Neural progenitor cell (in vitro differentiated cells): ENCODE data around the gene RAD23B. TPM values are rescaled to one million over a fixed set of nuclear protein-coding genes. Genes with fewer than 3 reads are reported as not detected.

Experiments used
- DNase-seq: peaks from one replicate; pipeline ENCODE4 v3.0.0-alpha.2; 2016; ENCODE audit warnings: low spot score
- H2AFZ ChIP-seq: fragments of 200-600 bp; sonication (generic); replicated peaks from 2 replicates; pipeline ENCODE4 v1.6.1; 2016; ENCODE audit warnings: antibody characterized with exemption
- H3F3A ChIP-seq: fragments of 200-600 bp; sonication (generic); 2 replicates; pipeline ENCODE4 v1.6.1; 2016; ENCODE audit warnings: antibody characterized with exemption, low read depth
- H3K27ac ChIP-seq: fragments of 200-600 bp; sonication (generic); 2 replicates; pipeline ENCODE4 v1.5.1; 2016; ENCODE audit warnings: mild to moderate bottlenecking
- H3K27me3 ChIP-seq: fragments of 200-600 bp; sonication (generic); 2 replicates; pipeline ENCODE4 v1.6.1; 2016; ENCODE audit warnings: mild to moderate bottlenecking, moderate library complexity
- H3K36me3 ChIP-seq: fragments of 200-600 bp; sonication (generic); 2 replicates; pipeline ENCODE4 v1.5.1; 2016
- H3K4me1 ChIP-seq: fragments of 200-600 bp; sonication (generic); 2 replicates; pipeline ENCODE4 v1.6.1; 2016; ENCODE audit warnings: mixed run types
- H3K4me2 ChIP-seq: fragments of 200-600 bp; sonication (generic); 2 replicates; pipeline ENCODE4 v1.6.1; 2016
- H3K4me3 ChIP-seq: fragments of 200-600 bp; sonication (generic); 2 replicates; pipeline ENCODE4 v1.5.1; 2016
- H3K79me2 ChIP-seq: fragments of 200-600 bp; sonication (generic); 2 replicates; pipeline ENCODE4 v1.6.1; 2016; ENCODE audit warnings: low read depth
- H3K9ac ChIP-seq: fragments of 200-600 bp; sonication (generic); 2 replicates; pipeline ENCODE4 v1.6.1; 2016
- H3K9me3 ChIP-seq: fragments of 200-600 bp; sonication (generic); 2 replicates; pipeline ENCODE4 v1.5.1; 2016; ENCODE audit warnings: low read depth
- H4K20me1 ChIP-seq: fragments of 200-600 bp; sonication (generic); 2 replicates; pipeline ENCODE4 v1.6.1; 2016; ENCODE audit warnings: low read depth
- H3K27ac Mint-ChIP-seq: 3 replicates; pipeline ENCODE4 v1.8.0; 2021; ENCODE audit warnings: mixed read lengths
- H3K27me3 Mint-ChIP-seq: 2 replicates; pipeline ENCODE4 v1.8.0; 2022; ENCODE audit warnings: low read depth, mild to moderate bottlenecking, inconsistent platforms, moderate library complexity, mixed read lengths; ENCODE audit not compliant: insufficient read depth
- H3K36me3 Mint-ChIP-seq: 3 replicates; pipeline ENCODE4 v1.8.0; 2021; ENCODE audit warnings: mixed read lengths
- H3K4me1 Mint-ChIP-seq: 3 replicates; pipeline ENCODE4 v1.8.0; 2021; ENCODE audit warnings: mixed read lengths
- H3K4me3 Mint-ChIP-seq: 3 replicates; pipeline ENCODE4 v1.8.0; 2021; ENCODE audit warnings: mild to moderate bottlenecking, moderate library complexity, mixed read lengths
- H3K9me3 Mint-ChIP-seq: 3 replicates; pipeline ENCODE4 v1.8.0; 2020; ENCODE audit warnings: mixed read lengths
- EZH2 ChIP-seq: fragments of 200-600 bp; sonication (generic); IDR thresholded peaks from 2 replicates; pipeline ENCODE4 v1.6.1; 2017; ENCODE audit warnings: antibody characterized with exemption, mild to moderate bottlenecking, moderate library complexity
- EZH2phosphoT487 ChIP-seq: fragments of 200-600 bp; sonication (generic); IDR thresholded peaks from 2 replicates; pipeline ENCODE4 v1.6.1; 2017; ENCODE audit warnings: antibody characterized with exemption
- total RNA-seq: library from RNA; depleted of rRNA; stranded (reverse); fragments of >200 nt; gene quantifications from 2 replicates; pipeline ENCODE4 v1.2.3, GENCODE V29; 2015; ENCODE audit warnings: low replicate concordance
- TF ChIP-seq, protein P1 (sequence below): fragments of 200-600 bp; sonication (generic); IDR thresholded peaks from 2 replicates; pipeline ENCODE4 v1.5.1; 2017; ENCODE audit warnings: antibody characterized with exemption, mild to moderate bottlenecking

Gene RAD23B
- total RNA-seq, 1 donor from 2014 or later = 178 TPM

DNA sequence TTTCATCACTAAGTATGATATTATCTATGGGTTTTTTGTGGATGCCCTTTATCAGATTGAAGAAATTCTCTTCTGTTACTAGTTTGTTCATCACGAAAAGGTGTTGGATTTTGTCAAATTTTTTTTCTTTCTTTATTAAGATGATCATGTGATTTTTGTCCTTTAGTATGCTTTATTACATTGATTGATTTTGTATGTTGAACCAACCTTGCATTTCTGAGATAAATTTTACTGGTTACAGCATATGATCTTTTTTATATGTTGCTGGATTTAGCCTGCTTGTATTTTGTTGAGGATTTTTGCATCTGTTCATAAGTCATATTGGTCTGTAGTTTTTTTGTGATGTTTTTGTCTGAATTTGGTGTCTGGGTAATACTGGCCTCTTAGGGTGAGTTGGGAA lies 42.8 kb downstream of the RAD23B start:
- Histone ChIP-seq H2AFZ (no peak overlapping the region), H3F3A (no peaks in the 10 kb centered on the region), H3K27me3 (no peaks in the 10 kb centered on the region), H3K27ac (no peak overlapping the region), H3K9ac (no peak overlapping the region), H3K9me3 (no peaks in the 10 kb centered on the region), H4K20me1 (peaks cover 29% of the 10 kb centered on the region), H3K4me1 (peaks cover 18% of the 10 kb centered on the region), H3K4me2 (no peak overlapping the region), H3K79me2 (peaks cover 79% of the 10 kb centered on the region), H3K36me3 (peaks cover 74% of the 10 kb centered on the region), H3K4me3 (no peak overlapping the region)
- H3K9me3 Mint-ChIP-seq = peaks cover 22% of the 10 kb centered on the region
- peaks cover 2% of the 10 kb centered on the region for H3K4me1 Mint-ChIP-seq
- H3K27me3 Mint-ChIP-seq = peaks cover 3% of the 10 kb centered on the region
- DNase-seq = no peak
- no peak overlapping the region for H3K4me3 Mint-ChIP-seq
- H3K27ac Mint-ChIP-seq = no peak overlapping the region
- TF ChIP-seq, protein P1, sequence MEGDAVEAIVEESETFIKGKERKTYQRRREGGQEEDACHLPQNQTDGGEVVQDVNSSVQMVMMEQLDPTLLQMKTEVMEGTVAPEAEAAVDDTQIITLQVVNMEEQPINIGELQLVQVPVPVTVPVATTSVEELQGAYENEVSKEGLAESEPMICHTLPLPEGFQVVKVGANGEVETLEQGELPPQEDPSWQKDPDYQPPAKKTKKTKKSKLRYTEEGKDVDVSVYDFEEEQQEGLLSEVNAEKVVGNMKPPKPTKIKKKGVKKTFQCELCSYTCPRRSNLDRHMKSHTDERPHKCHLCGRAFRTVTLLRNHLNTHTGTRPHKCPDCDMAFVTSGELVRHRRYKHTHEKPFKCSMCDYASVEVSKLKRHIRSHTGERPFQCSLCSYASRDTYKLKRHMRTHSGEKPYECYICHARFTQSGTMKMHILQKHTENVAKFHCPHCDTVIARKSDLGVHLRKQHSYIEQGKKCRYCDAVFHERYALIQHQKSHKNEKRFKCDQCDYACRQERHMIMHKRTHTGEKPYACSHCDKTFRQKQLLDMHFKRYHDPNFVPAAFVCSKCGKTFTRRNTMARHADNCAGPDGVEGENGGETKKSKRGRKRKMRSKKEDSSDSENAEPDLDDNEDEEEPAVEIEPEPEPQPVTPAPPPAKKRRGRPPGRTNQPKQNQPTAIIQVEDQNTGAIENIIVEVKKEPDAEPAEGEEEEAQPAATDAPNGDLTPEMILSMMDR = no peak
- TF ChIP-seq EZH2phosphoT487 (no peak), EZH2 (no peak)
- peaks cover 72% of the 10 kb centered on the region for H3K36me3 Mint-ChIP-seq

- H3F3A ChIP-seq = no peaks in the 10 kb centered on the region
- no peak overlapping the region for H3K27ac ChIP-seq
- H3K36me3 Mint-ChIP-seq = peaks cover 76% of the 10 kb centered on the region
- H3K9ac ChIP-seq = no peak overlapping the region
- H3K27ac Mint-ChIP-seq = no peak overlapping the region
- no peaks in the 10 kb centered on the region for H3K4me1 ChIP-seq
- peaks cover 3% of the 10 kb centered on the region for H3K27me3 Mint-ChIP-seq
- no peaks in the 10 kb centered on the region for H3K9me3 ChIP-seq
- H3K9me3 Mint-ChIP-seq = peaks cover 22% of the 10 kb centered on the region
- peaks cover 21% of the 10 kb centered on the region for H4K20me1 ChIP-seq
- no peak overlapping the region for H3K4me2 ChIP-seq
- no peak for DNase-seq
- H3K4me3 Mint-ChIP-seq = no peak overlapping the region
- TF ChIP-seq EZH2phosphoT487 (no peak), EZH2 (no peak)
- TF ChIP-seq, protein P1 = no peak
- H3K36me3 ChIP-seq = peaks cover 58% of the 10 kb centered on the region
- no peaks in the 10 kb centered on the region for H3K4me1 Mint-ChIP-seq
- peaks cover 53% of the 10 kb centered on the region for H3K79me2 ChIP-seq
- no peak overlapping the region for H2AFZ ChIP-seq
- no peak overlapping the region for H3K4me3 ChIP-seq
- no peaks in the 10 kb centered on the region for H3K27me3 ChIP-seq
Measured at GRCh38 chr9:107328510-107328909, 45.4 kb downstream of the RAD23B start.

DNA sequence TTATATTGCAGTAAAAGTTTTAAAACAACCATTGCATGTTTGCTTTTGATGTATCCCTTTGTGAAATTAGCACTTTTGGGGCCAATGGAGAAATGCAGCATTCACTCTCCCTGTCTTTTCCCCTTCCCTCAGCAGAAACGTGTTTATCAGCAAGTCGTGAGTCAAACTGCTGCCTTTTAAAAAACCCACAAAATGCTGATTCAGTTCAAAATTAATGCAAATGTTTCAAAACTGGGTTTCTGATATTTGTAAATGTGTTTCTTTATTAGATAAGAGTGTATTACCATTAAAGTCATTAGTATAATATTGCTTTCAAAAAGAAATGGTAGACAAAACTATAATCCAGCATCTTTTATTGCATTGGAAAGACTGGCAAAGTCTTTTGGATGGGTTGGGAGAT lies 47.3 kb downstream of the RAD23B start:
- H3K27ac ChIP-seq = no peak overlapping the region
- no peaks in the 10 kb centered on the region for H3K9me3 ChIP-seq
- peaks cover 34% of the 10 kb centered on the region for H3K79me2 ChIP-seq
- no peak for TF ChIP-seq EZH2phosphoT487
- no peak for TF ChIP-seq EZH2
- TF ChIP-seq, protein P1 = no peak
- Mint-ChIP-seq H3K27me3 (peaks cover 2% of the 10 kb centered on the region), H3K4me3 (no peak overlapping the region), H3K4me1 (no peaks in the 10 kb centered on the region), H3K36me3 (peaks cover 67% of the 10 kb centered on the region), H3K9me3 (peaks cover 15% of the 10 kb centered on the region), H3K27ac (no peak overlapping the region)
- no peak overlapping the region for H3K9ac ChIP-seq
- H3K4me2 ChIP-seq = no peak overlapping the region
- H3F3A ChIP-seq = no peaks in the 10 kb centered on the region
- H3K4me1 ChIP-seq = no peaks in the 10 kb centered on the region
- peaks cover 40% of the 10 kb centered on the region for H3K36me3 ChIP-seq
- H3K4me3 ChIP-seq = no peak overlapping the region
- H4K20me1 ChIP-seq = peaks cover 21% of the 10 kb centered on the region
- DNase-seq = no peak
- H3K27me3 ChIP-seq = no peaks in the 10 kb centered on the region
- H2AFZ ChIP-seq = no peak overlapping the region
